Measurements from ENCODE around the gene GRAP2.

Gene GRAP2

DNA sequence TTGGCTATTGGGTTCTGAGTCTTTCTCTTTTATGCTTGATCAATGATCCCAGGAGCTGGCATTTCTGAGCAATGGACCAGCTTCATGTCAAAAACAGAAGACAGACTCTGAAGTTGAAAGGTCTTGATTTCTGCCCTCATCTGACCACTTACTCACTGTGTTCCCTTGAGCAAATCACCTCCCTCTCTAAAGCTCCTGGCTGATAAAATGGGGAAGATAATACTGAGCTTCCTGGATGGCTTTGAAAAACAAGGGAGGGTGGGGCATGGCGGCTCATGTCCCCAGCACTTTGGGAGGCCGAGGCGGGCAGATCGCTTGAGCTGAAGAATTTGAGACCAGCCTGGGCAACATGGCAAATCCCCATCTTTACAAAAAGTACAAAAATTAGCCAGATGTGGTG, 100.2 kb downstream of the GRAP2 start:
- TF ChIP-seq, protein P1, sequence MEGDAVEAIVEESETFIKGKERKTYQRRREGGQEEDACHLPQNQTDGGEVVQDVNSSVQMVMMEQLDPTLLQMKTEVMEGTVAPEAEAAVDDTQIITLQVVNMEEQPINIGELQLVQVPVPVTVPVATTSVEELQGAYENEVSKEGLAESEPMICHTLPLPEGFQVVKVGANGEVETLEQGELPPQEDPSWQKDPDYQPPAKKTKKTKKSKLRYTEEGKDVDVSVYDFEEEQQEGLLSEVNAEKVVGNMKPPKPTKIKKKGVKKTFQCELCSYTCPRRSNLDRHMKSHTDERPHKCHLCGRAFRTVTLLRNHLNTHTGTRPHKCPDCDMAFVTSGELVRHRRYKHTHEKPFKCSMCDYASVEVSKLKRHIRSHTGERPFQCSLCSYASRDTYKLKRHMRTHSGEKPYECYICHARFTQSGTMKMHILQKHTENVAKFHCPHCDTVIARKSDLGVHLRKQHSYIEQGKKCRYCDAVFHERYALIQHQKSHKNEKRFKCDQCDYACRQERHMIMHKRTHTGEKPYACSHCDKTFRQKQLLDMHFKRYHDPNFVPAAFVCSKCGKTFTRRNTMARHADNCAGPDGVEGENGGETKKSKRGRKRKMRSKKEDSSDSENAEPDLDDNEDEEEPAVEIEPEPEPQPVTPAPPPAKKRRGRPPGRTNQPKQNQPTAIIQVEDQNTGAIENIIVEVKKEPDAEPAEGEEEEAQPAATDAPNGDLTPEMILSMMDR (IDR thresholded peaks at IDR 0.05; ENCODE audit: borderline replicate concordance, control extremely low read depth, extremely low read depth, insufficient read depth, missing control alignments): no peak
- in situ Hi-C loops (cut with MboI; ENCODE audit: low sequenced_read_pairs, unreplicated experiment): no loop called here

DNA sequence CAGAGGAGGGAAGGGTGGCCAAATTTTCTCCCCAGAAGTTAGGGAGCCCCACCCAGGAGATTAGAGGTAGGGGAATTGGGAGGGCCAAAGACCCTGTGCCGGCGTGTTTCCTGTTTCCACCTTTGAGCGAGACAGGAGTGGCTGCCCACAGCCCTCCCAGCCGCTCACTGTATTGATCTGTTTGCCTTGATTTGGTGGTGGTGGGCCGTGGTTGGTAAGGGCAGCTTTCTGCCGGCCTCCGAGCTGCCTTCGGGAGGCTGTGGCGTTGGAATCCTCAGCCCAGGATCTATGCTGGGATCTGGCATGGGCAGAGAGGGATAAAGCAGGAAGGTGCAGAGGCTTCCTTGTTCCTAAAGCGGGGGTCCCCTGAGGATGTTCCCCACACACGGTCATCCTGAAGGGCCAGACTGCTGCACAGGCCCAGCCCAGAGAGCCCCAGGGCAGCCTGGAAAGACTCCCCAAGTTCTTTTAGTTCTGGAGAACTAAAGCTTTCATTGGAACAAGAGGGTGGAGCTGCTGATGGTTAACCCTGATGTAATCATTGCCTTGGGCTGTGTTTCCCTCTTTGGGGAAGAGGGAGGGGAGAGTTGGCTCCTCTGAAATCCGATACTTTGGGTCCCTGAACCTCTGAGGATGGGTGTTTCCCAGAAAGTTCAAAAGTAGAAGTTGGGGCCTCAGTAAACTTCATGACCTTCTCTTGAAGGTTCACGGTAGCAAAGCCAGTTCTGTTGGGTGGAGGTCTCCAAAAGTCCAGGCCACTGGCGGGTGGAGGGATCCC, 101.1 kb downstream of the GRAP2 start:
- in situ Hi-C loops (cut with MboI; ENCODE audit: low sequenced_read_pairs, unreplicated experiment): no loop called here
- no peak for DNase-seq (ENCODE audit: low spot score)

More for the DNA sequence above, 100.2 kb downstream of the GRAP2 start:
- DNase-seq (ENCODE audit: low spot score): no peak

DNA sequence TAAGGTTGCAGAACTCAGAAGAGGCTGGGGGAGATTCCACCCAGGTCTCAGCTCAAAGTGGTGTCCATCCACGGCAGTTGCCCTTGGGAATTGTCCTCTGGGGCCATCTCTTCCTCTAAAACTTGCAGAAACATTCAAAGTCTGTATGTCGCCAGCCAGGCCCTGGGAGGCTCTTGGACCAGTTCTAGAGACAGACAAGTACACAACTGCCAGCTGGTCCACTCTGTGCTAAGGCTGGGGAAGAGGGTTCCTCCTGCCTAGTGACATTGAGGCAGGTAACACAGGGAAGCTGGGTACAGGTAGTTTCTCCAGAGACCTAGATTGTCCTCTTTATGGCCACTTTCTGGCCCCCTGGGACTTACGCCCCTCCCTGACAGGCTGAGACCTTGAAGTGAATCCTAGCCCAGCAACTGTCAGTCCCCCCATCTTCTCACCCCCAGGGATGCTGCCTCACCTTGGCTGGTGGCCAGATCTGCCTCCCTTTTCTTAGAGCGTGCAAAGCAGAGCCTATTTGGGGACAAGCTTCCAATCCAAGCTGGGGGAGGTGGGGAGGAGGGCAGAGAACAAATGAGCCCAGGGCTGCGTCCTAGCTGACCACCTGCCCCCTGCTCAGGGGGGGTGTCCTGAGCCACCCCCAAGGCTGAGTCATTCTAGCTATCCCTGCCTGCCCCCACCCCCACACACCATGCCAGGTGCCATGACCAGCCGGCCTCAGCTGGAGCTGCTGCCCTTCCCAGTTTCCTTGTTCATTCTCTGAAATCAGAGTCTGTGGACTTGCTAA, 102.2 kb downstream of the GRAP2 start:
- TF ChIP-seq, protein P1 (IDR thresholded peaks at IDR 0.05; ENCODE audit: borderline replicate concordance, control extremely low read depth, extremely low read depth, insufficient read depth, missing control alignments): no peak
- no peak for DNase-seq (ENCODE audit: low spot score)
- in situ Hi-C loops (cut with MboI; ENCODE audit: low sequenced_read_pairs, unreplicated experiment): no loop called here

More for the DNA sequence above, 101.1 kb downstream of the GRAP2 start:
- TF ChIP-seq, protein P1 (IDR thresholded peaks at IDR 0.05; ENCODE audit: borderline replicate concordance, control extremely low read depth, extremely low read depth, insufficient read depth, missing control alignments): no peak

DNA sequence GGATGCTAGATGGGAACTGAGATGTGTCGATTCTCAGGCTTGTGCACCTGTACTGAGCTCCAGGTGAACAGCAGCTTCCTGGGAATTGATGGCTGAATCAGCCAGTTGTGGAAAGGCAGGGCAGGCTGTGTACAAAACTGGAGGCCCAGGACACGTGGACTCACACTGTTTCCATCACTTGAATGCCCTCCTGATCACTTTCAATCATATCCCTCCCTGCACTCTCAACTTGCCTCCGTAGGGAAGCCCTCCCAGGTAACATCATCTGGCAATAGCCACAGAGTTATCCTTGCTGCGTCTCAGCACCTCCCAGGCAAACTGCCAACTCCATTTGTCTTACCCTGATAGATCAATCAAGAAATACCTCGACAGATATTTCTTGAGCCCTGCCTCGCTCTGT, 104.0 kb downstream of the GRAP2 start:
- no peak for DNase-seq (ENCODE audit: low spot score)
- in situ Hi-C loops (cut with MboI; ENCODE audit: low sequenced_read_pairs, unreplicated experiment): no loop called here
- TF ChIP-seq, protein P1 (IDR thresholded peaks at IDR 0.05; ENCODE audit: borderline replicate concordance, control extremely low read depth, extremely low read depth, insufficient read depth, missing control alignments): no peak

DNA sequence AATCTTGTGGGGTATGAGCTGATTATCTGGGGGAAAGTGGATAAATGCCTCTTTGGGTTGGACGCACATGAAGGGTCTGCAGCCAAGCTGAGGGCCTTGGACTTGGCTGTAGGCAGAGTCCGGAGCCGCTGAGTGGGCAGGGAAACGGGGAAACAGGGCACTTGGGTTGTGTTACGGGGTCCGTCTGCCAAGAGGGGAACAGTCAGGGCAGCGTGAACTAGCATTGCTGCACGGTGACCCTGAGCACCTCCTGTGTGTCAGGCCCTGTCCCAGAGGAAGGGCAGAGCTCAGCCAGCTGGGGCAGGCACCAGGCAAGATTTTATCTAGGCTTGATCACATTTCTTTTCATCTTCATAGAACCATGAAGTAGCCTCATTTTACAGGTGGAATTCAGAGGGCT, 105.8 kb downstream of the GRAP2 start:
- in situ Hi-C loops (cut with MboI; ENCODE audit: low sequenced_read_pairs, unreplicated experiment): no loop called here
- TF ChIP-seq, protein P1 (IDR thresholded peaks at IDR 0.05; ENCODE audit: borderline replicate concordance, control extremely low read depth, extremely low read depth, insufficient read depth, missing control alignments): no peak

DNA sequence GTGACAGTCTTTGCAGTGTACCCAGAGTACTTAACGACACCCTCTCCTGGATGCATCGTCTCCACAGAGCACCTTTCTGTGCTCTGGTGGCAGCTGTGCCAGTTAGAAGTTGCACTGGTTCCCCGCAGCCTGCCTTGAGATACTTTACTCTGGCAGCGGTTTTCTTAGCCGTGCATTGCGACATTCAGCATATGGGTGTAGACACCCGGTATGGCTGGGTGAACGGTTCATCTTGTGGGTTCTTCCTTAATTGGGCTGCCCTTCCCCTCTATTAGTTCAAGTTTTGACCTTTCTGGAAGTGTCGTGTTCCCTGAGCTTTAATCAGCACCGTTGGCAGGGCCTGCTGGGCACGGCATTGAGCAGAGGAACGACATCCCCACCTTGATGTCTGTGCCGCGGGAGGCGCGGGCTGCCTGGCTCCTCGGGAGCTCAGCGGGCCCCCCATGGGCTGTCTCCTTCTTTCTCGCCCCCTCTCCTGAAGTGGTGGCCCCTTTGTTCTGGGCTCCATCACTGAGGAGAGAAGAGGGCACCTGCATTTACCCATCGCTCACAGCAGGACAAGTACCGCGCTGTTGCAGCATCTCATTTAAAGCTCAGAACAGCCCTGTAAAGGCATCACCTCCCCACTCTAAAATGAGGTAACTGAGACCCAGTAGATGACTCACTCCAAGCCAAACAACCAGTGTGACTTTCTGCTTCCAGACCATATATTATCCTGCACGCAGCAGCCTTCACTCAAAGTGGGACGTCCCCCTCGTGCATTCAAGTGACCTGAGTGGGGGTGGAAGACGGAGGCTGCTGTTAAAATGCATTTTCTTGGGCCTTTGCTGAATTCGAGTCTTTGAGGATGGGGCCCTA, 107.2 kb downstream of the GRAP2 start:
- in situ Hi-C loops (cut with MboI; ENCODE audit: low sequenced_read_pairs, unreplicated experiment): no loop called here
- no peak for DNase-seq (ENCODE audit: low spot score)
- TF ChIP-seq, protein P1 (IDR thresholded peaks at IDR 0.05; ENCODE audit: borderline replicate concordance, control extremely low read depth, extremely low read depth, insufficient read depth, missing control alignments): no peak

More for the DNA sequence above, 105.8 kb downstream of the GRAP2 start:
- DNase-seq (ENCODE audit: low spot score): no peak
